AG10803 (cell line): Measurements from ENCODE around the gene ST6GALNAC4.

Experiments
- DNase-seq: peaks from one replicate; pipeline ENCODE4 v3.0.0; 2010; ENCODE audit warnings: low read depth
- H3K4me3 ChIP-seq: 2 replicates; pipeline ENCODE4 v1.5.1; 2011; ENCODE audit warnings: mild to moderate bottlenecking, low read length, control low read depth
- TF ChIP-seq, protein P1 (sequence below): conservative IDR thresholded peaks from 2 replicates; pipeline ENCODE4 v1.5.1; 2011; ENCODE audit warnings: mild to moderate bottlenecking, low read length, control low read depth, inconsistent platforms

The ST6GALNAC4 gene

DNA sequence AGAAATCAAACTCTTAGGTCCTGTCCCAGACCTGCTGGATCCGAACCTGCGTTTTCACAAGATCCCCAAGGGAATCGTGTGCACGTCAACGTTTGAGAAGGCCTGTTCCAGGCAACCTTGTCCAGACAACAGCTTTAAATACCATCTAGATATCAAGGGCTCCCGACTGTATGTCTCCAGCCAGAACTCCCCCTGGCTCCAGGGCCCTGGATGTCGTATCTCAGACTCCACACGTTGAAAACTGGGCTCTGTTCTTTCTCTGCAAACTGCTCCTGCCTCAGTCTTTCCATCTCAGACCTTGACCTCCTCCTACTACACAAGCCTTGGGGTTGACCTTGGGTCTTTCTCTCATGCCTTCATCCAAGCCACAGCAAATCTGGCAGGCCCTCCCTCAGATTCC, 56.6 kb downstream of the ST6GALNAC4 start:
- TF ChIP-seq, protein P1, sequence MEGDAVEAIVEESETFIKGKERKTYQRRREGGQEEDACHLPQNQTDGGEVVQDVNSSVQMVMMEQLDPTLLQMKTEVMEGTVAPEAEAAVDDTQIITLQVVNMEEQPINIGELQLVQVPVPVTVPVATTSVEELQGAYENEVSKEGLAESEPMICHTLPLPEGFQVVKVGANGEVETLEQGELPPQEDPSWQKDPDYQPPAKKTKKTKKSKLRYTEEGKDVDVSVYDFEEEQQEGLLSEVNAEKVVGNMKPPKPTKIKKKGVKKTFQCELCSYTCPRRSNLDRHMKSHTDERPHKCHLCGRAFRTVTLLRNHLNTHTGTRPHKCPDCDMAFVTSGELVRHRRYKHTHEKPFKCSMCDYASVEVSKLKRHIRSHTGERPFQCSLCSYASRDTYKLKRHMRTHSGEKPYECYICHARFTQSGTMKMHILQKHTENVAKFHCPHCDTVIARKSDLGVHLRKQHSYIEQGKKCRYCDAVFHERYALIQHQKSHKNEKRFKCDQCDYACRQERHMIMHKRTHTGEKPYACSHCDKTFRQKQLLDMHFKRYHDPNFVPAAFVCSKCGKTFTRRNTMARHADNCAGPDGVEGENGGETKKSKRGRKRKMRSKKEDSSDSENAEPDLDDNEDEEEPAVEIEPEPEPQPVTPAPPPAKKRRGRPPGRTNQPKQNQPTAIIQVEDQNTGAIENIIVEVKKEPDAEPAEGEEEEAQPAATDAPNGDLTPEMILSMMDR: no peak
- no peak overlapping the region for H3K4me3 ChIP-seq
- no peak for DNase-seq

DNA sequence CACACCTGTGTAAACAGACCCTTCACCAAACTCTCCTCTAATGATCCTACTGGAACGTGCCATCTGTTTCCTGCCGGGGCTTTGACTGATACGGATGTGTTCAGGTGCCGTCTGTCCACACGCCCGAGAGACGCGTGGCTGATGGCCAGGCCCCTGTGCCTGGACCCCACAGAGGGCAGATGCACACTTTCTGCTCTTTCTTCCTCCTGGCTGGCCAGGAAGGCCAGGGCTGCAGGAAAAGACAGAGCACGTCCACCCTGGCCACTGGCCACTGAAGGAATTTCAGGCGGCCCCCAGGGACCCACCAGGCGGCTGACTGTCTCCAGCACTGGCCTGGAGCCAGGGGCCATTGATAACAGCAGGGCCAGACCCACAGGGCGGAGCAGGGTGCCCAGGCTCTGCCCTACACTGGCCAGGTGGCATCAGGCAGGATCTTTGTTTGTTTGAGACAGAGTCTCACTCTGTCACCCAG, 58.8 kb downstream of the ST6GALNAC4 start:
- TF ChIP-seq, protein P1: no peak
- H3K4me3 ChIP-seq: no peak overlapping the region
- DNase-seq: peak; percentile 22
